Activated CD4-positive, alpha-beta T cell treated with anti-CD3 and anti-CD28 coated beads, Interleukin-2, amount 10 ng/mL, durations not matched to agents 7 days and 5 days (primary cell): ENCODE data around the gene ID4. TPM values are rescaled to one million over a fixed set of nuclear protein-coding genes. Genes with fewer than 3 reads are reported as not detected.

ENCODE experiments used
- CTCF ChIA-PET: fragments of 350-600 bp; sonication (Branson Sonifier 250); formaldehyde crosslinking; loops from one replicate; lab custom pipeline; 2021; ENCODE audit warnings: antibody characterized with exemption; lab: Charles Lee
- POLR2A ChIA-PET: fragments of 350-600 bp; sonication (Branson Sonifier 250); formaldehyde crosslinking; loops from one replicate; lab custom pipeline; 2021; ENCODE audit warnings: antibody characterized with exemption; lab: Charles Lee
- DNase-seq: peaks from one replicate; pipeline ENCODE4 v3.0.0-alpha.2; 2020
- H3K27ac Mint-ChIP-seq: one replicate; pipeline ENCODE4 v1.8.0; 2021; ENCODE audit warnings: mild to moderate bottlenecking, moderate library complexity, mixed read lengths
- H3K27me3 Mint-ChIP-seq: one replicate; pipeline ENCODE4 v1.8.0; 2021; ENCODE audit warnings: mixed read lengths
- H3K36me3 Mint-ChIP-seq: one replicate; pipeline ENCODE4 v1.8.0; 2021; ENCODE audit warnings: low read depth, mixed read lengths
- H3K4me1 Mint-ChIP-seq: one replicate; pipeline ENCODE4 v1.8.0; 2021; ENCODE audit warnings: mixed read lengths
- H3K4me3 Mint-ChIP-seq: one replicate; pipeline ENCODE4 v1.8.0; 2021; ENCODE audit warnings: mild to moderate bottlenecking, moderate library complexity, mixed read lengths
- H3K9me3 Mint-ChIP-seq: one replicate; pipeline ENCODE4 v1.8.0; 2021; ENCODE audit warnings: mixed read lengths
- total RNA-seq, 2 experiments: library from RNA; stranded (reverse); gene quantifications; one replicate each; pipeline ENCODE4 v1.2.3, GENCODE V29; 2021

Gene ID4
- total RNA-seq, 2 experiments from 2014 or later: not detected

DNA sequence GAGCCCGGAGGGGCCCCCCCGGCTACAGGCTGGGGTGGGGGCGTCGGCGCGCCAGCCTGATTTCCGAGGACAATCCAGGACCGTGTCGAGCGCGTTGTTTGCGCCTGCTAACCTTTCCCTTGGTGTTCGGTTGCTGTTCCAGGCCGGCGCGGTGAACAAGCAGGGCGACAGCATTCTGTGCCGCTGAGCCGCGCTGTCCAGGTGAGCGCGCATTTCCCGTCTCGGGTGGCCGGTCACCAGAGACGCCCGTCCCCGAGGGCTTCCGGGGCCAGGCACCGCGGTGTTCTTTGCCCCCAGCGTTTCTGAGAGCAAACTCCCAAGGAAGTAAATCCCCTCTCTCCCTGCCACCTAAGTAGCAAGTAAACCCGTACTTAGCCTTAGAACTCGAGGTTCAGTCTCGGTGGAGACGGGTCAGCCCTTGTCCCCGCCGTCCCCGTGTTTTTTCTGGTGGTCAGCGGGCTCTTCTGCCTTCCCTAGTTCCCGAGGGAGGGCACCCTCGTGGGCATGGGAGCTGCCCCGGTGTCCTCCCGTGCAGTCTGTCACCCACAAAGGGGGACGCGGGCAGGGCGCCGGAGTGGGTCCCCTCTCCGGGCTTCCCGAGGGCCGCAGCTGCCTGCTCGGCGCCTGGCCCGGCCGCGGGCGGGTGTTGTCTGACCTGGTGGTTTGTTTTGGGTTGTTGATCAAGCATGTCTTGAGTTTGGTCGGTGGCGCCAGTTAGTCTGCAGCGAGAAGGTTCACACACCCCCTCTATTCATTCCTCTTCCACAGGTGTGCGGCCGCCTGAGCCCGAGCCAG, 1.5 kb downstream of the ID4 start:
- no peaks in the 10 kb centered on the region for H3K9me3 Mint-ChIP-seq
- peaks cover 63% of the 10 kb centered on the region for H3K27me3 Mint-ChIP-seq
- ChIA-PET POLR2A (no interaction called here), CTCF (no interaction called here)
- peaks cover 8% of the 10 kb centered on the region for H3K4me1 Mint-ChIP-seq
- H3K27ac Mint-ChIP-seq: peak overlapping the region; percentile 48
- no peak for DNase-seq
- H3K4me3 Mint-ChIP-seq: peak overlapping the region; percentile 6
- H3K36me3 Mint-ChIP-seq: peaks cover 2% of the 10 kb centered on the region

DNA sequence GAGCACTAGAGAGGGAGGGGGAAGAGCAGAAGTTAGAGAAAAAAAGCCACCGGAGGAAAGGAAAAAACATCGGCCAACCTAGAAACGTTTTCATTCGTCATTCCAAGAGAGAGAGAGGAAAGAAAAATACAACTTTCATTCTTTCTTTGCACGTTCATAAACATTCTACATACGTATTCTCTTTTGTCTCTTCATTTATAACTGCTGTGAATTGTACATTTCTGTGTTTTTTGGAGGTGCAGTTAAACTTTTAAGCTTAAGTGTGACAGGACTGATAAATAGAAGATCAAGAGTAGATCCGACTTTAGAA, 2.0 kb downstream of the ID4 start:
- H3K9me3 Mint-ChIP-seq: no peaks in the 10 kb centered on the region
- peaks cover 62% of the 10 kb centered on the region for H3K27me3 Mint-ChIP-seq
- ChIA-PET POLR2A (no interaction called here), CTCF (no interaction called here)
- peaks cover 8% of the 10 kb centered on the region for H3K4me1 Mint-ChIP-seq
- H3K4me3 Mint-ChIP-seq: no peak overlapping the region
- no peak for DNase-seq
- H3K27ac Mint-ChIP-seq: peak overlapping the region; percentile 48
- H3K36me3 Mint-ChIP-seq: peaks cover 2% of the 10 kb centered on the region

DNA sequence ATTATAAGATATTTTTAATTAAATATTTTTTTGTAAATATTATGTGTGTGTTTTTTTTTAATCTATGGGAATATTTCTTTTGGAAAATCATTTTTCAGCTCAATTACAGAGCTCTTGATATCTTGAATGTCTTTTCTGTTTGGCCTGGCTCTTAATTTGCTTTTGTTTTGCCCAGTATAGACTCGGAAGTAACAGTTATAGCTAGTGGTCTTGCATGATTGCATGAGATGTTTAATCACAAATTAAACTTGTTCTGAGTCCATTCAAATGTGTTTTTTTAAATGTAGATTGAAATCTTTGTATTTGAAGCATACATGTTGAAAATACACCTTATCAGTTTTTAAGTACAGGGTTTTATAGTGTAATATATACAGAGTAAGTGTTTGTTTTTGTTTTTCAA, 2.6 kb downstream of the ID4 start:
- Mint-ChIP-seq H3K36me3 (peaks cover 2% of the 10 kb centered on the region), H3K9me3 (no peaks in the 10 kb centered on the region), H3K27me3 (peaks cover 66% of the 10 kb centered on the region), H3K4me3 (no peak overlapping the region), H3K4me1 (peaks cover 8% of the 10 kb centered on the region), H3K27ac (no peak overlapping the region)
- DNase-seq: no peak
- ChIA-PET CTCF (no interaction called here), POLR2A (no interaction called here)

DNA sequence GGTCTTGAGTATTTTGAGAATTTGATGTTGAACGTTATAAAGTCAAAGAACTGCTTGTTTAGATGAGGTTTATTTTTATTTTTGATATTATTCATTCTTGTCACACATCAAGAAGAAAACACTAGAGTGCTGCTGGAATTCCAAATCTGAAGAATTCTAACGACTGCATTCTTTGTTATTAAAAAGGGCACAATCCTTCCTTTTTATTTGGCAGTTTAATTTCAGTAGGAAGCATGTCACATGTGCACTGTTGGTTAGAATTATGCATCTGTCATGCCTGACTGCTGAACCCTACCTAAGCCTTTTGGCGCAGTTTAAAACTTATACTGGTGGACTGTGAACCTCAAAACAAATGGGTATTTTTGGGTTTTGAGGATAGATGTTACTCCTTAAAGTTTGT, 4.0 kb downstream of the ID4 start:
- ChIA-PET POLR2A (no interaction called here), CTCF (no interaction called here)
- no peak for DNase-seq
- Mint-ChIP-seq H3K36me3 (peaks cover 2% of the 10 kb centered on the region), H3K27me3 (peaks cover 57% of the 10 kb centered on the region), H3K9me3 (no peaks in the 10 kb centered on the region), H3K4me1 (peaks cover 8% of the 10 kb centered on the region), H3K4me3 (no peak overlapping the region), H3K27ac (no peak overlapping the region)

DNA sequence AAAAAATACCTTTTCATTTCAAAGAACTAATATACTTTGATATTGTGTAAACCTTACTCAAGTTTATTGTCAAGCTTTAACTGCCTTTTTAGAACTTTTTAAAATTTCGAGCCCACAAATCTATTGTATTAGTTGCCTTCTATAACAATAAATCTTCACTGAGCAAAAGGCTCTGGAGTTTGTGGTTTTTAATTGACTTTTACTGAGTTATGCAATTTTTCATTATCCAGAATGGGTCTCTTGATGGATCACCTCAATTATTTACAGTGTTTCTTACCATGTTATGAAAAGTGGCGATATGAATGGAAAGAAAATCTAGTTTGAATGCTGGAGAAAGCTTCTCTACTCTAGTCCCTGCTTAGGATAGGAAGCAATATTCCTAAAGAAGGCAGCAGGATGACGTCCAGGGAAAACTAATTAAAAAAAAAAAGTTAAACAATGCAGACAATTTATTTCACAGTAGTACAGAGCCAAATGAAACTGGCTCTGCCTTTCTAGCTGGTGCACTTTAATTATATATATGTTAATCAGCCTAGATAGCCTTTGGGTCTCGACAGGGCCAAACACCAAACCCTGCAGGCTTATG, 5.0 kb downstream of the ID4 start:
- H3K27ac Mint-ChIP-seq: no peak overlapping the region
- POLR2A ChIA-PET: no interaction called here
- peaks cover 4% of the 10 kb centered on the region for H3K4me1 Mint-ChIP-seq
- no peak for DNase-seq
- no peaks in the 10 kb centered on the region for H3K9me3 Mint-ChIP-seq
- CTCF ChIA-PET: no interaction called here
- H3K27me3 Mint-ChIP-seq: peaks cover 50% of the 10 kb centered on the region
- no peak overlapping the region for H3K4me3 Mint-ChIP-seq
- H3K36me3 Mint-ChIP-seq: no peaks in the 10 kb centered on the region

DNA sequence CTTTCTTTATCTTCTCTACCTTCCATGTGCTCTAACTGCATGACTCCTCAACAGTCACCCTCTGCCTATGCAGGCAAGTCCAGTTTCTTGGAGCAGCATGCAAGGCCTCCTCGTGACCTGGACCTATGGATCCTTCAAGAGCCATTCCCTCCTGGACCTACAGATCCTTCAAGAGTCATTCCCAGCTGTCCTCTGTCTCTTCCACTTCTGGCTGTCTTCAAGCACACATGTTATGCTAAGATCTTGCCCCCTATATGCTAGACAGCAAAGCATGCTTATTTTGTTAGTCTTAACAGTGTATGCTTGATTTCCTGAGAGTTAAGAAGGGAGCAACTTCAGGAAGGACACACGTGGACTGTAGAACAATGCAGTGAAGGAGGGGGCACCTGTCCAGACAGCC, 7.5 kb downstream of the ID4 start:
- Mint-ChIP-seq H3K27me3 (peaks cover 36% of the 10 kb centered on the region), H3K9me3 (no peaks in the 10 kb centered on the region), H3K4me1 (no peaks in the 10 kb centered on the region), H3K4me3 (no peak overlapping the region), H3K27ac (no peak overlapping the region), H3K36me3 (no peaks in the 10 kb centered on the region)
- no peak for DNase-seq
- CTCF ChIA-PET: no interaction called here
- POLR2A ChIA-PET: no interaction called here

DNA sequence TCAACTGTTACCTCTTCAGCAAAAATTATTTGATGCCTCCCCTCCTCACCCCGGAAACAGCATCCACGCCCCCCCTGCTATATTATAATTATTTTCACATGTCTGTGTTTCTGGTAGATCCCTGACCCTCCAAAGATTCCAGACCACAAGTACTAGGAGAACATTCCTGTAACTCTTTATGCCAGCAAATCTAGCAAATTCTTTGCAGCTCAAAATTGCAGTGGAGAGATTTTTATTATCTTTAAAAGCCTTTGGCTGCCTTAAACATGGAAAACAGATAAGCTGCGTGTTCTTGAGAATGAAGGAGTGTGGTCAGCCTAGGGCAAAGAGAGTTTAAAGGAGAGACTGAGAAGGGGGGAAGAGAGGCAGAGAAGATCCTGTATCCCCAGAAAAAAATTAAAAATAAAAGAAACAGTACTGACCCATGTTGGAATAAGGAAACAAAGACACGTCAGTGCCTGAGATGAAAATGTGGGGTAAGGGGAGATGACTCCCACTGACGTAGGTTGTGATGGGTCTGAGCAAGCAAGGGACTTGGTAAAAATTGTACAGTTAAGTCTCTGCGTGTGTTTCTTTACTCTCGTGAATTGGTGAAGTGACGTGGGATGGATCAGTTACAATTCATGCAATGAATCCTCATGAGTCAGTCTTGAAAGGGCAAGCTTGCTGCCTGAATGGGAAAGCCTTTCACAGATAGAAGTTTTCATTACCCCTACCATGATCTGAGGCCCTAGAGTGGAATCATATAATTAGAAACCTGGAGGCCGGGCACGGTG, 8.3 kb downstream of the ID4 start:
- H3K27ac Mint-ChIP-seq: no peak overlapping the region

DNA sequence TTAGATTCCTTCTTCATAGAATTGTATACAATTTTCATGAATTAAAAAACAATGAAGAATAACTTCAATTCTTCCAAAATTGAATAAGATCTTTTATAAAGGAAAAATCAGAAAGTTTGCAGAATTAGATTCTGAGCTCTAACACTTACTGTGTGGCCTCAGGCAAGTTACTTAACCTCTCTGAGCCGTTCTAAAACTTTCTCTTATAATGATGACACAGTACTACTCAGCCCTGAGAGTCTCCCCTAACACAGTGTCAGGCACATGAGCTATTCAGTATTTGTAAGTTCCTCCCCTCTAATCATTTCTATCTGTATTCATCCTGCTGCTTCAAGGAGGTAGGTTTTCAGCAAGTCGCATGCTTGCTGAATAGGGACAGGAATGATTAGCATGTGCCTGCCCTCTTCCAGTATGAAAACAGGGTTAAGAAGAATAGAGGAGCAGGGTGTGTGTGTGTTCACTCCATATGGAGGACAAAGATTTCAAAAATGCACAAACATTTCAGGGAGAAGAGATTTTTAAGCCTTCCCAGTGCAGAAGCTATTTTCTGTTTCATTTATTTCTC, 11.4 kb downstream of the ID4 start:
- CTCF ChIA-PET: no interaction called here

More for the DNA sequence above, 8.3 kb downstream of the ID4 start:
- H3K36me3 Mint-ChIP-seq: no peaks in the 10 kb centered on the region
- H3K27me3 Mint-ChIP-seq: peaks cover 28% of the 10 kb centered on the region
- POLR2A ChIA-PET: no interaction called here
- H3K4me3 Mint-ChIP-seq: no peak overlapping the region
- CTCF ChIA-PET: no interaction called here
- DNase-seq: no peak
- H3K9me3 Mint-ChIP-seq: no peaks in the 10 kb centered on the region
- H3K4me1 Mint-ChIP-seq: no peaks in the 10 kb centered on the region

DNA sequence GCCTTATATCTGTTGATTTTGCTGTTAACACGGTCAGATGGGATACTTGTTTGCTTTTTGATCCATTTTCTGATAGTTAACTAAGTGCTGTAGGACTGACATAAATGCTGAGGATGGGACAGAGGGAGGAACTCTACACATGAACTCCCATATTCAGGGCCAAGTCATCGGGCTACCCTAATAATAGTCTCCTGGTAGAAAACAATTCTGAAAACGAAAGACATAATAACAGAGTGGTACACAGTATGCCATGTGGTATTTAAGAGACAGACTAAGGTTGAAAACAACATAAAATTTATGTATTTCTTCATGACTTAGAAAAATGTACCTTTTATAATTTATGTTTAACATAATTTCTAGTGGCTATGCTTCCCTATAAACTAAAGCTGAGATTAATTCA, 12.0 kb downstream of the ID4 start:
- ChIA-PET POLR2A (no interaction called here), CTCF (no interaction called here)
- Mint-ChIP-seq H3K27ac (no peak overlapping the region), H3K9me3 (no peaks in the 10 kb centered on the region), H3K4me1 (no peaks in the 10 kb centered on the region), H3K4me3 (no peak overlapping the region), H3K27me3 (peaks cover 7% of the 10 kb centered on the region), H3K36me3 (no peaks in the 10 kb centered on the region)
- no peak for DNase-seq

More for the DNA sequence above, 11.4 kb downstream of the ID4 start:
- Mint-ChIP-seq H3K4me1 (no peaks in the 10 kb centered on the region), H3K27ac (no peak overlapping the region), H3K9me3 (no peaks in the 10 kb centered on the region), H3K27me3 (peaks cover 10% of the 10 kb centered on the region), H3K36me3 (no peaks in the 10 kb centered on the region), H3K4me3 (no peak overlapping the region)
- POLR2A ChIA-PET: no interaction called here
- DNase-seq: no peak

DNA sequence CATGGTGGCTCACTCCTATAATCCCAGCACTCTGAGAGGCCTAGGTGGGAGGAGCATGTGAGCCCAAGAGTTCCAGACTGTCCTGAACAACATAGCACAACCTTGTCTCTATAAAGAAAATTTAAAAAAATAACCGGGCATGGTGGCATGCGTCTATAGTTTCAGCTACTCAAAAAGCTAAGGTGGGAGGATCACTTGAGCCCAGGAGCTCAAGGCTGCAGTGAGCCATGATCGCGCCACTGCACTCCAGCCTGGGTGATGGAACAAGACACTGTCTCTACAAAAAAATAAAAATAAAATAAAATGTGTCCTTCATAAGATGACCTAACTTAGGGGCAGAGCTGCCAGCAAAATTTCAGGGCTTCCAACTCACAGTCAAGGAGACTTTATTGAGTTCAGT, 12.6 kb downstream of the ID4 start:
- no peaks in the 10 kb centered on the region for H3K4me1 Mint-ChIP-seq
- CTCF ChIA-PET: no interaction called here
- H3K9me3 Mint-ChIP-seq: no peaks in the 10 kb centered on the region
- peaks cover 2% of the 10 kb centered on the region for H3K27me3 Mint-ChIP-seq
- no peaks in the 10 kb centered on the region for H3K36me3 Mint-ChIP-seq
- DNase-seq: no peak
- no peak overlapping the region for H3K4me3 Mint-ChIP-seq
- no peak overlapping the region for H3K27ac Mint-ChIP-seq
- POLR2A ChIA-PET: no interaction called here

DNA sequence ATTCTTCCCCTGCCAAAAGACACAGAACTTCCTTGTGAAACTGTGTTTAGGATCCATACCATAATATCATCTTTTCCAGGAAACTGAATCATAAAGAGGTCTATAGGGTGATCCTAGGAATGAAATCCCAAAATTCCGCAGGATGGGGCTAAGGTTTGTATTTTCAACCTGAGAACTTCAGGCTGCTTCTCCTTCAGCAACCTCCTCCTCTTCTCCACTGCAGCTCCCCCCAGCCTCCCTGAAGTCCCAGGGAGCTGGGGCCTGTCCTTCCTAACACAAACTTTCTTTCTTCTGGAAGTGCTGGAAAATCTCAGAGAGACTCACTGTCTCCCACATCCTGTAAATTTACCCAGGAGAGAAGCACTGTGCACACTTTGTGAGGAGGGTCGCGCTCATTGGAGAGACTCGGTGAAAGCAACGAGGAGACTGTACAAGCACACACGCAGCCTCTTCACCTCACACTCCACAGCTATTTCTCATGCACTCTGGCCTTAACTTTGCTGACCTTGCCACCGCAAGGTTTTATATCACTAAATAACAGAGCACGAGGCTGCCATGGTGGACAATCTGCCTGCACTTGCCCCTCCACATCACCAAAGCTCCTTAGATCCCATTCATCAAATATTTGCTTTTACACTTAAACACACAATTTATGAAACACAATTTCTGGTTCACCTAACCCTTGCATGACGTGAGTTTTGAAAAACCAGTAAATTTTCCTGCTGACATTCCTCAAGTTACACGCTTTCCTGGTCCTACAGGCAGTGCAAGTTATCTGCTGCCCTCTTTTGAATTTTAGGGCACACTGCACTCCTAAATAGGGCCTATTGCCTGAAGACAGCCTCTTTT, 14.3 kb downstream of the ID4 start:
- Mint-ChIP-seq H3K4me3 (no peak overlapping the region), H3K36me3 (no peaks in the 10 kb centered on the region), H3K27me3 (no peaks in the 10 kb centered on the region), H3K9me3 (no peaks in the 10 kb centered on the region), H3K27ac (no peak overlapping the region), H3K4me1 (no peaks in the 10 kb centered on the region)
- CTCF ChIA-PET: no interaction called here
- POLR2A ChIA-PET: no interaction called here
- DNase-seq: no peak

DNA sequence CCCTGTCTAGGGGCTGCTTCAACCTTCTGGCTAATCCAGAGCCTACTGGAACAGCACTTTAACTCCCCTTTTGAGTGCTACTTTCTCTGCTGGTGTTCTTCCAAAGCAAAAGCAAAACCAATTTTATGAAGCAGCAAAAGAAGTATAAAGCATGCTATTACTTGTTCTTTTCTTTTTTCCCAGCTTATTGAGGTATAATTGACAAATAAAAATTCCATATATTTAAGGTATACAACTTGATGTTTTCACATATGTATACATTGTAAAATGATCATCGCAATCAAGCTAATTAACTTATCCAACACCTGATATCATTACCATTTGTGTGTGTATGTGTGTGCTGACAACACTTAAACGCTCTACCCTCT, 14.9 kb downstream of the ID4 start:
- ChIA-PET CTCF (no interaction called here), POLR2A (no interaction called here)
- DNase-seq: no peak
- Mint-ChIP-seq H3K4me3 (no peak overlapping the region), H3K36me3 (no peaks in the 10 kb centered on the region), H3K4me1 (no peaks in the 10 kb centered on the region), H3K9me3 (no peaks in the 10 kb centered on the region), H3K27ac (no peak overlapping the region), H3K27me3 (no peaks in the 10 kb centered on the region)
